ENCODE measurements around the gene SAP30BP. TPM values are rescaled to one million over a fixed set of nuclear protein-coding genes. Genes with fewer than 3 reads are reported as not detected.

SAP30BP gene
- total RNA-seq, 1 donor = 45.8 TPM

- DNase-seq (ENCODE audit: low read depth) = no peak
- H3K4me3 ChIP-seq (ENCODE audit: low read depth, low read length) = no peak overlapping the region
- TF ChIP-seq CTCF (IDR thresholded peaks at IDR 0.05; ENCODE audit: insufficient read depth, low read length) = no peak
Measured at GRCh38 chr17:75623386-75623785, 43.8 kb upstream of the SAP30BP start.

- no peak for DNase-seq (ENCODE audit: low read depth)
- TF ChIP-seq CTCF (IDR thresholded peaks at IDR 0.05; ENCODE audit: insufficient read depth, low read length) = no peak
- no peak overlapping the region for H3K4me3 ChIP-seq (ENCODE audit: low read depth, low read length)
Measured at GRCh38 chr17:75624021-75624420, 43.1 kb upstream of the SAP30BP start.

GRCh38 chr17:75624714-75625345 is 42.3 kb upstream of the SAP30BP start:
- H3K4me3 ChIP-seq (ENCODE audit: low read depth, low read length) = no peak overlapping the region
- DNase-seq (ENCODE audit: low read depth) = no peak
- no peak for TF ChIP-seq CTCF (IDR thresholded peaks at IDR 0.05; ENCODE audit: insufficient read depth, low read length)

- TF ChIP-seq CTCF (IDR thresholded peaks at IDR 0.05; ENCODE audit: insufficient read depth, low read length) = peak; percentile 78
- DNase-seq (ENCODE audit: low read depth) = peak; percentile 6
- no peak overlapping the region for H3K4me3 ChIP-seq (ENCODE audit: low read depth, low read length)
Measured at GRCh38 chr17:75625813-75626486, 41.2 kb upstream of the SAP30BP start.

- TF ChIP-seq CTCF (IDR thresholded peaks at IDR 0.05; ENCODE audit: insufficient read depth, low read length) = no peak
- H3K4me3 ChIP-seq (ENCODE audit: low read depth, low read length) = no peak overlapping the region
- DNase-seq (ENCODE audit: low read depth) = no peak
Measured at GRCh38 chr17:75626496-75627038, 40.6 kb upstream of the SAP30BP start.

- DNase-seq (ENCODE audit: low read depth) = no peak
- no peak overlapping the region for H3K4me3 ChIP-seq (ENCODE audit: low read depth, low read length)
- no peak for TF ChIP-seq CTCF (IDR thresholded peaks at IDR 0.05; ENCODE audit: insufficient read depth, low read length)
Measured at GRCh38 chr17:75627094-75627493, 40.0 kb upstream of the SAP30BP start.

Data from fibroblast of the aortic adventitia (primary cell).